Hepatocyte (in vitro differentiated cells): ENCODE results near the gene SUGP2.

Experiments used
- CTCF ChIP-seq: fragments of 200-600 bp; sonication (generic); IDR thresholded peaks from 2 replicates; pipeline ENCODE4 v1.5.1; 2016; ENCODE audit warnings: antibody characterized with exemption, mild to moderate bottlenecking; ENCODE audit not compliant: poor library complexity
- EZH2 ChIP-seq: fragments of 200-600 bp; sonication (generic); IDR thresholded peaks from 2 replicates; pipeline ENCODE4 v1.6.1; 2016; ENCODE audit warnings: antibody characterized with exemption, mild to moderate bottlenecking, borderline replicate concordance
- EZH2phosphoT487 ChIP-seq: fragments of 200-600 bp; sonication (generic); IDR thresholded peaks from one replicate; pipeline ENCODE4 v1.6.1; 2018; ENCODE audit warnings: antibody characterized with exemption, mild to moderate bottlenecking, low read depth, moderate library complexity; ENCODE audit not compliant: unreplicated experiment, severe bottlenecking

DNA sequence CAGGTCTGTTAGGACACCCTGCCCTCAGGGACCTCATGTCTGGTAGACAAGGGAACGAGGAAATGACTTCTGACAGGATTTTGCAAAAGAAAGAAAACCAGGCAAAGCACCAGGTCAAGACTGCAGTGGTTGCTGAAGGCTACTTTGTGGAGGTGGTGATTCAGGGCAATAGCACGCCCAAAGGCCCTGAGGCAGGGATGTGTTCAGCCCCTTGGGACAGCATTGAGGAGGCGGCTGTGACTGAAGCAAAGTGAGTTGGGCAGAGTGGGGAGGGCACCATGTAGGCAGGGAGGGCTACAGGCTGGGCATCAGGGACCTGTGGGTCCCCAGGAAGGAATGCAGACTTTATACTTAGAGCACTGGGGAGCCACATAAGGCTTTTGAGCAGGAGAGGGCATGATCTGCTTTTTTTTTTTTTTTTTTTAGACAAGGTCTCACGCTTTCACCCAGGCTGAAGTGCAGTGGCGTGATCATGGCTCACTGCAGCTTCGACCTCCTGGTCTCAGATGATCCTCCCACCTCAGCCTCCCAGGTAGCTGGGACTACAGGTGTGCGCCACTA is 81.5 kb downstream of the SUGP2 start:
- TF ChIP-seq CTCF (no peak), EZH2 (no peak), EZH2phosphoT487 (no peak)
